ENCODE results near the gene RHOBTB1. TPM values are rescaled to one million over a fixed set of nuclear protein-coding genes. Genes with fewer than 3 reads are reported as not detected.
"Not testable (repeated sequence)": the region's sequence is repeated elsewhere in the genome, so short reads cannot be mapped to it uniquely, and the experiment has no call there.

Gene RHOBTB1
- total RNA-seq, 1 donor from 2014 or later: 22.6 TPM

DNA sequence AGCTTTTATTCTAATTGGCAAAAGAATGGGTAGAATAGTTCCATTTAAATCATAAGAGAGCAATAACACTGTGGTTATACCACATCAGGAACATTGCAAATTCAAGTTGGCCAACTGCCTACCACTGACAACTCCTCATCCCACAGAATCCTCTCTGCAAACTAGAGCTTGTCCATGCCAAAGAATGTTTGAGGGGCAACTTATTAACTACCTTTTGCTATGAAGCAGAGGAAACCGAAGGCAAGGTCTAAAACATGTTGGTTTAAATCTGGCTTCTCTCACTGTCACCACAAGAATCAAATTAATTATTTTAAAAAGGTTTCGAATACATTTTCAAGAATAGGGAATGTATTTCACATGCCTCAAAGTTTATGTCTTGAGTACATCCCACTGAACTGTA, 36.0 kb downstream of the RHOBTB1 start:
- no peak for DNase-seq (ENCODE audit: low spot score)

DNA sequence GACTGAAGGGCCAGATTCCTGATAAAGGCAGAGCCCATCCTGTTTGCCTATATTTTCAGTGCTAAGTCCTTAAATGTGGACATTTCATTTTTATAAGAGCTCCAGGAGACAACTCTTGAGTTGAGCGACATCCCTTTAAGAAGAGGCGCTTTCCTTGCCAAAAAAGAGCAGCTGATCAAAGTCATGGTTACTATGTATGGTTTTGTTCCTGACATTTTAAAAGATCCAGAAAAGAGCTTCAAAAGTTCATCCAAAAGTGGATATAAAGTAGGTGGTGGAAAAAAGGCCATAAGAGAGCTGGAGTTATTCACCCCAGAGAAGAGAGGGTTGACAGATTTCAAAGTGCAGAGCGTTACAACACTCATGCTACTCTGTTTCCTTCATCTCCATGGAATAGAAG, 36.7 kb downstream of the RHOBTB1 start:
- no peak for DNase-seq (ENCODE audit: low spot score)

DNA sequence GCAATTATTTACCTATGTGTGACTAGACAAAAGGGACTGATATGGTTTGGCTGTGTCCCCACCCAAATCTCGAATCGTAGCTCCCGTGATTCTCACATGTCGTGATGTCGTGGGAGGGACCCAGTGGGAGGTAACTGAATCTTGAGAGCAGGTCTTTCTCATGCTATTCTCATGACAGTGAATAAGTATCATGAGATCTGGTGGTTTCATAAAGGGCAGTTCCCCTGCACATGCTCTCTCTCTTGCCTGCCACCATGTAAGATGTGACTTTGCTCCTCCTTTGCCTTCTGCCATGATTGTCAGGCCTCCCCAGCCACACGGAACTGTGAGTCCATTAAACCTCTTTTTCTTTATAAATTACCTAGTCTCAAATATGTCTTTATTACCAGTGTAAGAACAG, 37.2 kb downstream of the RHOBTB1 start:
- not testable (repeated sequence) for DNase-seq (ENCODE audit: low spot score)

DNA sequence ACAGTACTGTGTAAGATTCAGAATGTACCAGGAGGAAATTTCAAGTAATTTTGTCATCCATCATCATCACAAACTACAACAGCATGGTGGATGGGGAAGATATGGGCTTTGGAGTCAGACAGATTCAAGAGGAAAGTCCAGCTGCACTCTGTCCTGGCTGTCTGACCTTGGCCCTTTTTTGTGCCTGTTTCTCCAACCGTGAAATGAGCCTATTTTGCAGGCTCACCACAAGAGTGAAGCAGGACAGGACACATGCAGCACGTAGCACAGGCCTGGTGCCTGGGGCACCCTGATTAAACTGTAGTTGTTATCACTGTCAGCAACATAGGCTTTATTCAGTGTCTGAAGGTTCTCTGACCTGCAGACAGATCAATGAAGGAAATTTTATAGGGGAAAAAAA, 37.6 kb downstream of the RHOBTB1 start:
- DNase-seq (ENCODE audit: low spot score): no peak

DNA sequence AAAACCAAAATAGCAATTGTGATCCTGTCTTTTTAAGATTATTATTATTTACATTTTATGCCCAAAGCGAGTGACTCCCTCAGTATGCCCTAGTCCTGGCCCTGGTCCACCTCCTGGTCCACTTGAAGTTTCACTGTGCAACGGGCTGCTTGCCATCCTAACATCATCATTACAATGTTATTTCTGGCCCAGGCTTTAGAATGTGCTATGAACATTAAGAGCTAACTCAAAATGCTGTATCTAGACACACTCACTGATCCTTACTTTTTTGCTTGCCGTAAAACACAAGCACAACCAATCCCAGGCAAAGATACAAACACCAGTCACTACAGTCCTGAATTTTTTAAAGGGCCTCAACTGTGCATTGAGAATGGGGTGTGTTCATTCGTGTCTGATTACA, 38.4 kb downstream of the RHOBTB1 start:
- DNase-seq (ENCODE audit: low spot score): no peak

DNA sequence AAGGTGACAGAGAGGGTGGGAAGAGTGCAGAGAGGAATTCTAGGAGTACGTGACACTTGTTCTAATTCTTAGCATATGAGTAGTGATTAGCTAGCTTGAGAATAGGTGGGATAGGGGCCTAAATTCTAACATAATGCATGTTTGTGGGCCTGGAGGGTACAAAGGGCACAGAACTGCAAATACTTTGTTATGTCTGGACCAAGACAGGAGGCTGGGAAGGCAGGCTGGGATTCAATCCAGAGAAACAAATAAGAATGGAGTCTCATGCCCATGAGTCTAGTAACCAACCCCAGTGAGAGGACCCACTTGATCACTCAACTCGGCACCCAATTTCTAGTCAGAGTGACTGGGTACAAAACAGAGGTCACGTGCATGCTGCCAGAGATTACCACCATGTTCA, 40.9 kb downstream of the RHOBTB1 start:
- DNase-seq (ENCODE audit: low spot score): no peak

DNA sequence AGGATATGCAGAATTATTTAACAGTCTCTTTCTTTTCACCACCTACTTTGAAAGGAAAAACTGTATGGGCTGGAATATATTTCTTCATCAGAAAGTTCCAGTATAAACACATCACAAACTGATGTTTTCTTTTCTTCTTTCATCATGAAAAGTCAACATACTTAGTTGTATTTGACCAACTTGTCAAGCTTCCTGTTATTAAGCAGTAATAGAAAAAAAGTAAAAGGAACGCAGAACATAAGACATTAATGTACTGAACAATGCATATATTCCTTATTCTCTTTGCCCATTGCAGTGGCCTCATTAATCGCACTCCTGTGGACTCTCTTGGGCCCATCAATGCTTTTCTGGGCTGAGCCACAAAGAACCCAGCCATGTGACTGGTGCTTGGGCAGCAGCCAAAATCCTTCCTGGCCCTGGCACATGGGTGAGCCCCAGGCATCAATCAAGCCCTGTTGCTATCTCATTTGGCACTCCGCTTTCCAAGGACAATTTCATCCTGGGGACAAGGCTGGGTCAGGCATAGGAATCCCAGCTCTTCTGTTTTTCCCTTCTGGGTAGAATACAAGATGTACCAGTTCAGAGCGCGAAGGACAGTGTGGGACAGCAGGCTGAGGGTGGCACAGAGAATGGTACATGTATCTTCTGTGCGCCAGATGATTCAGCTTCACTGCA, 42.3 kb downstream of the RHOBTB1 start:
- no peak for DNase-seq (ENCODE audit: low spot score)

DNA sequence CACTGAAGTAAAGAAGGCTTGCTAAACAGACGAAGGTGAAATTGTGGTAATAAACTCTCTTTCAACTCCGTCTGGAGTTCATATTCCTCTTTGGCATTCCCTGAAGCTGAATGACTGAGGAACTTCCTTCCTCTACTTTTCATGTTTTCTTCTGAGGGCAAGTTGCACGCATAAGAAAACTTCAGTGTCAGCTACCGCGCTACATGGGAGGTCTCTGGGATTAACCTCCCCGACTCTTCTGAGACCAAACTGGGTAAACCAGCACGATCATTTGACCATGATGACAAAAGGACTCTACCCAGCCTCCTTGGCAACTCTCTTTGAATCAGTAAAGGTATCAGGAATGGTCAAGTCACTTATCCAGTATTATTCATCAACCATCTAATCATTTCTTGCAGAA, 44.7 kb downstream of the RHOBTB1 start:
- no peak for DNase-seq (ENCODE audit: low spot score)

DNA sequence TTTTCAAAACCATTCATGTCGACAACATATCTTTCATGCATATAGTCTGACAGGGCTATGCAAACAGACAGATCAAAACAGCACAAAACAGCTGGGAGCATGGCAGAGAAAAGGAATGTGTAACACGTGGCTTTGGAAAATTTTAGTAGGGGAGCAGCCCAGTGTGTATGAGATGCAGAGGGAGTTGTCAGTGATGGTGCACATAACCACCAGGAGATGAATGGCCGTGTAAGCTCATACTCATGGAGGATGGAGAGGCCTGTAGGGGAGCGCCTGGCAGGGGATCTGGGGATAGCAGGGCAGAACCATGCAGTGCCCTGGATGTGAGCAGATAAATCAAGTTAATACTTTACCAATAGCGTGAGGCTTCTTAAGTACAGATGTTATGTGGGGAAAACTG, 45.7 kb downstream of the RHOBTB1 start:
- no peak for DNase-seq (ENCODE audit: low spot score)

DNA sequence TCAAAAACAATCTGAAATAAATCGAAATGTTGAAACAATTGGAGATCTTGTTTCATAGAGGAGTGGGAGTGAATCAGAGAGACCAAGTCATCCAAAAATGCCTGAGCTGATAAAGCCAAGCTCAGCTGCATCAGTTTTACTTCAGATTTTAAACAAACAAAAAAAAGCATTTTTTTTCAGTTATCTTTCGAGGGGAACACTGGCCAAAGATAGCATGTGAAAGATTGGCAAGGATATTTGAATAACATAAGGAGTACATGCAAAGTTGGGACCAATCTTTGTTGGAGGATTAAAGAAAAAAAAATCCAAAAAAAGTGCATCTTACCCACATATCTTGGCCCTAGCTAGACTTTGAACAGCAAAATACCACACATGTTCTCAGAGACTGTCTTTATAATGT, 47.2 kb downstream of the RHOBTB1 start:
- DNase-seq (ENCODE audit: low spot score): no peak

DNA sequence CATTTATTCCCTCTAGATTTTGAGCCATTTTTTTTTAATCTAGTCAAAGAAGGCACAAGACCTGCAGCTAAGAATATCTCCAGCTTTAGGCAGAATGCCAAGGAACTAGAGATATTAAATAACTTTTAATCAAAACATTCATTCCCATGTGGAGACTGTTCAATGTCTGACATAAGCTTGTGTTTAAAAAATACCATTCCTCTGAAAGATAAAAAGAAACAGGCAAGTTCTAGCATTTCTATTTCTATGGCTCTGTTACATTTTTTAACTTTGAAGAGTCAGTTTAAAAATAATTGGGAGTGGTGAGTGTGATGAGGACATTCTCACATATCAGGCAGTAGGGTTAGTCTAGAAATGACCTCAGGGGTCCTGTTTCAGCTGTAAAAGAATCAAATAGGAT, 48.0 kb downstream of the RHOBTB1 start:
- DNase-seq (ENCODE audit: low spot score): no peak

DNA sequence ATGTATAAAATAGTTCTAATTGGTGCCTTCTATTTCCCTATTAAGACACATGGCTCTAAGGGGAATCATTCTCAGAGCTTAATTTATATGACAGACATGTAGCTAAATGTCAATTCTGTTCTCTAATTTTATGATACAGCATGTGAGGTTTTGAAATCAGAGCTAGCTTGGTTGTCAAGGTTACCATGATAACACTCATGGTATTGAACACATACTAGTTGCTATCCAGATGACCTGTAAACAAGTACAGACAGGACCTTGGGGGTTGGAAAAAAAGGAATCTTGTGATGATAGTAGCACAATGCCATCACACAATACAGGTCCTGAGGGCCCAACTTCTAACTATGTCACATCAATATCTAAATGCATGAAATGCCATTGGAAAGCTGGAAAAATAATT, 49.2 kb downstream of the RHOBTB1 start:
- DNase-seq (ENCODE audit: low spot score): no peak

DNA sequence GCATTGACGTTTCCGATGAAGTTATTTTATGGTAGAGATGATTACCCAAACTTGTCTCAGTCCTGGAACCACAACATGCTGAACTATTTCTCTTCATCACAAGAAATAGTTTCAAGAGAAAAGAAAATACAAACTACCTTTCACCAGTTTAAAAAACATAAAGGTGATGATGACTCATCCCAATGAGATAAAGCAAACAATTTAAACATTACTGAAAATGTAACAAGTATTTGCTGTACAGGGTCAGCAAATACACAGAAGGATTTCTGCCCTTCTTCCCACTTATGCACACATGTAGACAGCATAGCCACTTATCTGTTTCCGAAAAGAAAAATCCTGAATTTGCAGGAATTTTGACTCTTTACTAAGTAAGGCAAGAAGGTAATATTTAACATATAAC, 50.8 kb downstream of the RHOBTB1 start:
- DNase-seq (ENCODE audit: low spot score): no peak

DNA sequence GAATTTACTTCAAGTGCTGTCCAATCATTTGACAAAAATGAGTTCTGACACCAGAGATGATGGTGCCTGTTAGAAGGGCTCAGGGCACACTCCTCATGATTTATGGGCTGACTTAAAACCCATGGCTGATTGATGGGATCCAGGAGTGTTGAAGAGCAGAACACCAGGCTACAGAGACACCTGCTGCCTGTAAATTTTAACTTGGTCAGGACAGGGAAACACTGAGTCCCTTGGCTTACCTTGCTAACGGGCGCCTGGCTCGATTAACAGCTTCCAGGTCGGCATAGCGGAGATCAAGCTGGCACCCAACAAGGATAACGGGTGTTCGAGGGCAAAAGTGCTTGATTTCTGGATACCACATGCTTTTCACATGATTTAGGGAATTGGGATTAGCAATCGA, 51.4 kb downstream of the RHOBTB1 start:
- DNase-seq (ENCODE audit: low spot score): no peak

DNA sequence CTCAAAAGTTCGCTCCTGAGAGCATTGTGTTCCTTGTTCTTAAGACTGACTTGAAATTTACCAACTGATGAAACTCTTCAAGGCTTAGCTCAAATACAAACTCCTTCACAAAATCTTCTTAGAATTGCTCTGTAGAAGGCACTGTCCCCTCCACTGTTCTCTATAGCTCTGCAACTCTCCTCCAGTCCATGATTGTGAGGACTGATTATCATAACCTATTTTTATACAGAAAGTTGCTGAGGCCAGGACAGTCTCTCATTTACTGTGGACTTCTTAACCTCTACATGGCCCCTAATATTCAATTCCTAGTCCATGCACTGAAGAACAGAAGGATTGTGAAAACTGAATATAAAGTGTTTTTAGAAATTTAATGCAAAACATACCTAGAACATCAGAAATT, 53.2 kb downstream of the RHOBTB1 start:
- DNase-seq (ENCODE audit: low spot score): no peak

DNA sequence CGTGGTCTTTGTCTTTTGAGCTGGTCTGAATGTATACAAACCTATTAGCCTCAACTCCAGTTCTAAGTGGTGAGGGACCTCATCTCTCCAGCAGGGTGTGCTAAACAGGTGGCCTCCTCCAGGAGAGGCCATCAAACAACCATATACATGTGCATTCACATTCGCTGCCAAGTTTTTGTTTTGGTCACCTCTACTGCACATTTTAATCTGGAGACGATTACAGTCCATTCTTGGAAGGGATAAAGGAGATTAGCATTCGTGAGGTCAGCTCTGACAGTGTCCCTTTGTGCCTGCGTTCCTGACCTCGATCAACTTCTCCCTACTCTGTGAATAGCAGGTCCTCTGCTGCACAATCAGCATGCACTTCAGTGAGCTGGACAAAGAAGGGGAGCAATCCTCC, 60.8 kb downstream of the RHOBTB1 start:
- no peak for DNase-seq (ENCODE audit: low spot score)

DNA sequence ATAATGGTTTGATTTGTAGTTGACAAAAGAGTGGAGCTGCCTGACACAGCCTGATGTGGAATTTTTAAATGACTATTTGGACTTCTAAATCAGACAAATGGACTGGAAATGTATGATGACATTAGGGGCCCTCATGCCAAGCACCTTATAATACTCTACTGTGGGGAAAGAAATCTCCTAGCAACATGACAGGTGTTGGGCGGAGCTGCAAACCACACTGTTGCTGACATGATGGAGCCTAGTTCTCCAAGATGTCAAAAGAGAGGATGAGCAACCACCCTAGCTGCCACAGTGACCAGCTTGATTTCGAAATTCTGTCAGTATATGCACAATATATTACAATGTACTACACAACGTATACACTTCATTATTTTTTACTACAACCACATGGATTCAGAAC, 65.8 kb downstream of the RHOBTB1 start:
- DNase-seq (ENCODE audit: low spot score): no peak

DNA sequence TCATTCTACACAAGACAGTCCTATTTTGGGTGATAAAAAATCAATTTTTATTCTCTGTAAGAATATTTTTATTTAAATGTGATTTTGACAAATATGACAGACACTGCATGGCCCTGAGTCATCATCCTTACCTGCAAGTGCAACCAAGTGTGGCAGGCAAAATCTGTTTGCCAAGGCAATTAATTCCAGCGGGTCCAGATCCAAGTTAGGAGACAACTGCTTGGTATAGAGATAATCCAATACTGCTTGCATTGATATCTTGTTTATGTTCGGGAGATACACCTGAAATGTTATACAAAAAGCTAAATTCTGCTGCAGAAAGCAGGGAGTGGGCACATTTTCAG, 66.2 kb downstream of the RHOBTB1 start:
- no peak for DNase-seq (ENCODE audit: low spot score)

DNA sequence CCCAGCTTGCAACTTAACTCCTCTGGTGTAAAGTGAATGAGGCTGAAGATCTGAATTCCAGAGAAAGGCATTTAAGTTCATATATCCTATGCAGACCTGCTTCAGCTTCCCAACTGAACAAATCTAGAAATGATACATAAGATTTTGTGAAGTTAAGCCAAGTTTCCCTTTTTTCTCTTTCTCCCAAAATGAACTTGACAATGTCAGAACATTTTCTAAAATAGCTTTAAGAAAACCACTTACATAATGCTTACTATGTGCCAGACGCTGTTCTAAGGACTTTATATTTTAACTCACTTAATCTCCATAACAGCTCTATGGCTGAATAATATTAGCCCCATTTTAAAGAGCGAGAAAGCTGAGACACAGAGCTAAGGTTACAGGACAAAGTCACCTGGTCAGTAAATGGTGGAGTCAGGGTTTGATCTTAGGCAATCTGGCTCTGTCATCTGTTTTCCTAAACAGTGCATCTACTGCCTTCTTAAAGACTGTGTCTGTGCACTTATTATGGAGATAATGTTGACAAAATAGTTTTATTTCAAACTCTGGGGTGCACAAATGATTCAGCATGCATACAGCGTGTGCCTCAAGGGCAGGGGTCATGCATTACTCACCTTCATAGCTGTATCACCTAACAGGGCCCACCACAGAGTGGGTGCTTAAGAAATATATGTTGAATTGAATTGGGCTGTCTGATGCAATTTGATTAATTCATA, 66.8 kb downstream of the RHOBTB1 start:
- no peak for DNase-seq (ENCODE audit: low spot score)

DNA sequence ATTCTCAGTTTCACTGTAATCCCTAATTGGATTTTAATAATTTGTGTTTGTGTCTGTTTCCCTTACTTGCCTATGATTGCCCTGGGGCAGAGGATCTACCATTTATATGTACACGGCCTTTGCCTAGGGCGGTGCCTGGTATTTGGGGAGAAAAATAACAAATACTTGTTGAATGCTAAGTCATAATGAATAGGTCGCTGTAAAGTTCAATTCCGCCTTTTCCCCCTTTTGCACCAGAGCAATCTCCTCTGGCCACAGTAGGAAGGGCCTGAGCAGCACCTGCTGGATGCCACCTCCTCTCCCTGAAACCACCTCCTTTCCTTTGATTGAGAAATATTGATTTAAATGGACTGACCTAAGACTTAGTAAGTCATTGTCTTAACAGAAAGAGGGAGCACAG, 70.2 kb downstream of the RHOBTB1 start:
- DNase-seq (ENCODE audit: low spot score): no peak

DNA sequence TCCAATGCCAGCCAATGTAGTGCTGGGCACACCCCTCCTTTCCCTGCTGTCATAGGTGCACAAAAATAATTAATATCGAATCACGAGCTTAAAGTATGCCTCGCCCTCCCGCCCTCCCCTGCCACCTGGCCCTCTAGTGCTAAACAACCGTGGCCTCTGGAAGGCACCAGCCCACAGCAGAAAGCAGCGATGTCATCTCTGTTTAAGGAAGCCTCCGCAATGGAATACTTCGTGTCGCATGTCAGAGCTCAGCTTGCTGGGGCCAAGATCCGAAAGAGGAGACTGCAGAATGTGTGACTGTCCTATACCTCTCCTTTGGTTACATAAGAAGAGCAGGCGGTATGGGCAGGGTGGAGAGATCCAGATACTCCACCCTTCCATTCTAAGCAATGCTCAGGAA, 71.5 kb downstream of the RHOBTB1 start:
- DNase-seq (ENCODE audit: low spot score): no peak

DNA sequence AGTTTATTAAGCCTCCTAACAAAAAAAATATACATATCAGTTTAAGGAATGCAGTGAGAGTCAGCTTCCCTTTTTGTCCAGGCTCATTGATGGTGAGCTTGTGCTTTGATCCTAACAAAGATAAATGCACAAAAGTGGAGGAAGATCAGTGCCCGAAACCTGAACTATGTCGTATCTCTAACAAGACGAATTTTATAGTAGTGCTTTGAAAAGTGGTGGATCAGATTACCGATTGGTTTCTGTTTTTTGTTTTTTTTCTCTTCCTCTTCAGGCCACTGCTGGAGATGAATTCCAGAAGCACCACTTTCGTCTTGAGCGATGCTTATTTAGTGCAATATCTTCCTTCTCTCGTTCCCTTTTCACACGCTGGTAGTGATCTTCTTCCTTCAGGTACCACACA, 72.8 kb downstream of the RHOBTB1 start:
- DNase-seq (ENCODE audit: low spot score): no peak

DNA sequence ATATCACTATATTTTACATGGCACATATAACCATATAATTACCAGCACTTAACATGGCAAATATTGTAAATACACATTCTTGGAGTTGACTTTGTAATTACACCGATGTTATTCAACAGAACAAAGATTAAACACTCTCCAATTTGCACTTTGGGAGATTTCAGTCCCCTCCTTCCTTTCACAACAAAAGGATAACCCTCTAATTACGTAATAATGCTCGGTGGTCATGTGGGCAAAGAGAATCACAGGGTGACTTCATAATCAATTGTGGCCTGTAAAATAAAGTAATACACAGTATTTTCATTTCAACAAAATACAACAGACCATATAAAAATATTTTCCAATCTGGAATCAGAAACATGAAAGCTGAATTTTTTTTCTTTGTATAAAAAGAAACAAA, 73.2 kb downstream of the RHOBTB1 start:
- no peak for DNase-seq (ENCODE audit: low spot score)

DNA sequence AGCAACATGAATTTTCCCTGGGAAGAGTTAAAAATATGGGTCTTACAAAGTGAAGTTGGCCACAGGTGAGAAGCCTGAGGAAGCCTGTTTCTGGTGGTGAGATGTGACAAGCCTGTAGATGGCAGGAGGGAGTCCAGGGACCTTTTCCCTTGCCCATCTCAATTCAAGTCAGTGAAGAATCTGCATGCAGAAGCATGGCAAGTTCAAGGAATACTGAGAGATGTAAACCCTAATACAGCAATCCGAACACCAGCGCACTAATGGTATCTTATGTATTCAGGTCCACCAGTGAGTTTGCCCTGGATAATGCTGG, 73.6 kb downstream of the RHOBTB1 start:
- DNase-seq (ENCODE audit: low spot score): no peak

Data from mesenteric fat pad (tissue), 1 donor.